ENCODE measurements around the gene SUGCT. TPM values are rescaled to one million over a fixed set of nuclear protein-coding genes. Genes with fewer than 3 reads are reported as not detected.

SUGCT gene
- total and polyA plus RNA-seq, 2 of the 13 experiments (the other 11 are each of a cell fraction or from before 2014, with no cell fraction given), result 10.1 to 22.2 TPM

DNA sequence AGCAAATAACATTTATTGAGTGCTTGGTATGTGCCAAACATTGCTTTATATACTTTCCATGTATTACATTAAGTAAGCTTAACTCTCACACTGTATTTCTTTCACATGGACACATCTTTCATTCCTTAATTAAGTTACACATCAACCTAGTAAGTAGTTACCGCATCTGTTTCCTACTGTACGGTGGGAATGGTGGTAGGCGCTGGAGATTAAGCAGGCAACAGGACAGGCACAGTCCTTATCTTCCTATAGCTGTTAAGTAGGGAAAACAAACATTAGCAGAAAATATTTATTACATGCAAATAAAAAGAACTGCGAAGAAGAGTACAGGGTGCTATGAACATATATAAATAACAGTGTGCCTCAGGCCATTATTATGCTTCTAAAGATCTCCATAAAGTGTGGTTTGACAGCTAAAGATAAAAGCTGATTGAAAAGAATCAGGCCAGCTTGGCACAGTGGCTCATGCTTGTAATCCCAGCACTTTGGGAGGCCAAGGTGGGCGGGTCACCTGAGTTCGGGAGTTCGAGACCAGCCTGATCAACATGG, 105.0 kb downstream of the SUGCT start:
- H3K9ac ChIP-seq (ENCODE audit: insufficient read depth, low read depth, low read length), result no peak overlapping the region
- in situ Hi-C loops (cut with HindIII; ENCODE audit: extremely low pct_ligation_motif_present, low pct_unique_long_range_greater_than_20kb) (loop anchor here (25.0 kb wide), 1 partner anchor 1472 kb away; the partner anchor contains the start of gene INHBA), intact Hi-C loops (cut with micrococcal nuclease; ENCODE audit: unreplicated experiment) (no loop called here)
- H3K4me3 ChIP-seq (replicated peaks in 1 of 3; ENCODE audit: insufficient read depth in 1 of 3, low read depth in 2 of 3, low read length in 3 of 3), result no peak overlapping the region
- no peak for ATAC-seq
- ChIA-PET POLR2A (no interaction called here), CTCF (ENCODE audit: low intra/inter-chr PET ratio, low total read pairs) (no interaction called here)
- DNase-seq (ENCODE audit: low spot score), result no peak
- no peaks in the 10 kb centered on the region for H3K27me3 ChIP-seq (ENCODE audit: control insufficient read depth in 1 of 2, insufficient read depth in 2 of 2, low read length in 2 of 2)
- H3K36me3 ChIP-seq (replicated peaks in 1 of 2; ENCODE audit: control insufficient read depth in 1 of 2, insufficient read depth in 2 of 2, low read length in 2 of 2), result no peaks in the 10 kb centered on the region
- H4K20me1 ChIP-seq (ENCODE audit: insufficient read depth, low read length), result no peaks in the 10 kb centered on the region
- BruUV-seq (replicated peaks), result no TSS peak
- no peak overlapping the region for H3K27ac ChIP-seq (ENCODE audit: extremely low read length, insufficient read depth, low read length)
- no peaks in the 10 kb centered on the region for H3K9me3 ChIP-seq (ENCODE audit: low read length)
- H2AFZ ChIP-seq (ENCODE audit: low read length), result no peak overlapping the region
- H3K79me2 ChIP-seq (ENCODE audit: insufficient read depth, low read length), result no peaks in the 10 kb centered on the region
- TF ChIP-seq ZNF234 (CRISPR knock-in tag; conservative IDR thresholded peaks at IDR 0.05), result no peak
- no peak for TF ChIP-seq MED13 (CRISPR knock-in tag; IDR thresholded peaks at IDR 0.05)
- TF ChIP-seq RAD51 (IDR thresholded peaks at IDR 0.05; ENCODE audit: borderline replicate concordance), result no peak
- no peak for TF ChIP-seq FLYWCH1 (CRISPR knock-in tag; IDR thresholded peaks at IDR 0.05)
- TF ChIP-seq, protein P1, sequence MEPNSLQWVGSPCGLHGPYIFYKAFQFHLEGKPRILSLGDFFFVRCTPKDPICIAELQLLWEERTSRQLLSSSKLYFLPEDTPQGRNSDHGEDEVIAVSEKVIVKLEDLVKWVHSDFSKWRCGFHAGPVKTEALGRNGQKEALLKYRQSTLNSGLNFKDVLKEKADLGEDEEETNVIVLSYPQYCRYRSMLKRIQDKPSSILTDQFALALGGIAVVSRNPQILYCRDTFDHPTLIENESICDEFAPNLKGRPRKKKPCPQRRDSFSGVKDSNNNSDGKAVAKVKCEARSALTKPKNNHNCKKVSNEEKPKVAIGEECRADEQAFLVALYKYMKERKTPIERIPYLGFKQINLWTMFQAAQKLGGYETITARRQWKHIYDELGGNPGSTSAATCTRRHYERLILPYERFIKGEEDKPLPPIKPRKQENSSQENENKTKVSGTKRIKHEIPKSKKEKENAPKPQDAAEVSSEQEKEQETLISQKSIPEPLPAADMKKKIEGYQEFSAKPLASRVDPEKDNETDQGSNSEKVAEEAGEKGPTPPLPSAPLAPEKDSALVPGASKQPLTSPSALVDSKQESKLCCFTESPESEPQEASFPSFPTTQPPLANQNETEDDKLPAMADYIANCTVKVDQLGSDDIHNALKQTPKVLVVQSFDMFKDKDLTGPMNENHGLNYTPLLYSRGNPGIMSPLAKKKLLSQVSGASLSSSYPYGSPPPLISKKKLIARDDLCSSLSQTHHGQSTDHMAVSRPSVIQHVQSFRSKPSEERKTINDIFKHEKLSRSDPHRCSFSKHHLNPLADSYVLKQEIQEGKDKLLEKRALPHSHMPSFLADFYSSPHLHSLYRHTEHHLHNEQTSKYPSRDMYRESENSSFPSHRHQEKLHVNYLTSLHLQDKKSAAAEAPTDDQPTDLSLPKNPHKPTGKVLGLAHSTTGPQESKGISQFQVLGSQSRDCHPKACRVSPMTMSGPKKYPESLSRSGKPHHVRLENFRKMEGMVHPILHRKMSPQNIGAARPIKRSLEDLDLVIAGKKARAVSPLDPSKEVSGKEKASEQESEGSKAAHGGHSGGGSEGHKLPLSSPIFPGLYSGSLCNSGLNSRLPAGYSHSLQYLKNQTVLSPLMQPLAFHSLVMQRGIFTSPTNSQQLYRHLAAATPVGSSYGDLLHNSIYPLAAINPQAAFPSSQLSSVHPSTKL (CRISPR knock-in tag; IDR thresholded peaks at IDR 0.05), result no peak
- TF ChIP-seq, protein P2, sequence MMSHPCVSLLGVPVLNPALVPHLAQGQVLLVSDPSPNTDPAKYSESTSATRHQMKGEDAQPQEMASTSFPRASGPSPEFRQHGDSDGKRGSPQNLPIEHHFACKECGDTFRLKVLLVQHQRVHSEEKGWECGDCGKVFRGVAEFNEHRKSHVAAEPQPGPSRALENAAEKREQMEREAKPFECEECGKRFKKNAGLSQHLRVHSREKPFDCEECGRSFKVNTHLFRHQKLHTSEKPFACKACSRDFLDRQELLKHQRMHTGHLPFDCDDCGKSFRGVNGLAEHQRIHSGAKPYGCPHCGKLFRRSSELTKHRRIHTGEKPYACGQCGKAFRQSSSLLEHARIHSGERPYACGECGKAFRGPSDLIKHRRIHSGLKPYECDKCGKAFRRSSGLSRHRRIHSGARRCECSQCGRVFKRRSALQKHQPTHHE (CRISPR knock-in tag; IDR thresholded peaks at IDR 0.05; ENCODE audit: borderline replicate concordance), result no peak
- TF ChIP-seq SYNCRIP (IDR thresholded peaks at IDR 0.05; ENCODE audit: insufficient read depth, low read depth, low read length), result no peak
- TF ChIP-seq THAP11 (CRISPR knock-in tag; IDR thresholded peaks at IDR 0.05), result no peak
- TF ChIP-seq SNRNP70 (IDR thresholded peaks at IDR 0.05; ENCODE audit: low read depth, low read length), result no peak
- no peak for TF ChIP-seq HNRNPLL (IDR thresholded peaks at IDR 0.05; ENCODE audit: low read depth, low read length, poor library complexity, severe bottlenecking)
- TF ChIP-seq, protein P3, sequence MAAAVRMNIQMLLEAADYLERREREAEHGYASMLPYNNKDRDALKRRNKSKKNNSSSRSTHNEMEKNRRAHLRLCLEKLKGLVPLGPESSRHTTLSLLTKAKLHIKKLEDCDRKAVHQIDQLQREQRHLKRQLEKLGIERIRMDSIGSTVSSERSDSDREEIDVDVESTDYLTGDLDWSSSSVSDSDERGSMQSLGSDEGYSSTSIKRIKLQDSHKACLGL (CRISPR knock-in tag; IDR thresholded peaks at IDR 0.05), result no peak
- TF ChIP-seq ADNP (CRISPR knock-in tag; IDR thresholded peaks at IDR 0.05), result no peak
- TF ChIP-seq ZNF337 (CRISPR knock-in tag; IDR thresholded peaks at IDR 0.05; ENCODE audit: borderline replicate concordance, low read depth), result no peak
- TF ChIP-seq, protein P4, sequence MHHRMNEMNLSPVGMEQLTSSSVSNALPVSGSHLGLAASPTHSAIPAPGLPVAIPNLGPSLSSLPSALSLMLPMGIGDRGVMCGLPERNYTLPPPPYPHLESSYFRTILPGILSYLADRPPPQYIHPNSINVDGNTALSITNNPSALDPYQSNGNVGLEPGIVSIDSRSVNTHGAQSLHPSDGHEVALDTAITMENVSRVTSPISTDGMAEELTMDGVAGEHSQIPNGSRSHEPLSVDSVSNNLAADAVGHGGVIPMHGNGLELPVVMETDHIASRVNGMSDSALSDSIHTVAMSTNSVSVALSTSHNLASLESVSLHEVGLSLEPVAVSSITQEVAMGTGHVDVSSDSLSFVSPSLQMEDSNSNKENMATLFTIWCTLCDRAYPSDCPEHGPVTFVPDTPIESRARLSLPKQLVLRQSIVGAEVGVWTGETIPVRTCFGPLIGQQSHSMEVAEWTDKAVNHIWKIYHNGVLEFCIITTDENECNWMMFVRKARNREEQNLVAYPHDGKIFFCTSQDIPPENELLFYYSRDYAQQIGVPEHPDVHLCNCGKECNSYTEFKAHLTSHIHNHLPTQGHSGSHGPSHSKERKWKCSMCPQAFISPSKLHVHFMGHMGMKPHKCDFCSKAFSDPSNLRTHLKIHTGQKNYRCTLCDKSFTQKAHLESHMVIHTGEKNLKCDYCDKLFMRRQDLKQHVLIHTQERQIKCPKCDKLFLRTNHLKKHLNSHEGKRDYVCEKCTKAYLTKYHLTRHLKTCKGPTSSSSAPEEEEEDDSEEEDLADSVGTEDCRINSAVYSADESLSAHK (CRISPR knock-in tag; IDR thresholded peaks at IDR 0.05; ENCODE audit: borderline replicate concordance), result no peak
- no peak for TF ChIP-seq SRY (CRISPR knock-in tag; IDR thresholded peaks at IDR 0.05)
- no peak for FAIRE-seq
- no peaks in the 10 kb centered on the region for H3K4me1 ChIP-seq (ENCODE audit: insufficient read depth, low read length)
- WGBS (ENCODE audit: low lambda C conversion rate), result 97% methylated on average over 7 of the region's 7 CpGs
- H3K4me2 ChIP-seq (ENCODE audit: low read depth, low read length), result no peak overlapping the region
